Measurements from ENCODE around the gene TBC1D23.
A peak's percentile ranks its signal among the peaks of the same experiment; 100 is the strongest.
"Not testable (repeated sequence)": the region's sequence is repeated elsewhere in the genome, so short reads cannot be mapped to it uniquely, and the experiment has no call there.

Gene TBC1D23

DNA sequence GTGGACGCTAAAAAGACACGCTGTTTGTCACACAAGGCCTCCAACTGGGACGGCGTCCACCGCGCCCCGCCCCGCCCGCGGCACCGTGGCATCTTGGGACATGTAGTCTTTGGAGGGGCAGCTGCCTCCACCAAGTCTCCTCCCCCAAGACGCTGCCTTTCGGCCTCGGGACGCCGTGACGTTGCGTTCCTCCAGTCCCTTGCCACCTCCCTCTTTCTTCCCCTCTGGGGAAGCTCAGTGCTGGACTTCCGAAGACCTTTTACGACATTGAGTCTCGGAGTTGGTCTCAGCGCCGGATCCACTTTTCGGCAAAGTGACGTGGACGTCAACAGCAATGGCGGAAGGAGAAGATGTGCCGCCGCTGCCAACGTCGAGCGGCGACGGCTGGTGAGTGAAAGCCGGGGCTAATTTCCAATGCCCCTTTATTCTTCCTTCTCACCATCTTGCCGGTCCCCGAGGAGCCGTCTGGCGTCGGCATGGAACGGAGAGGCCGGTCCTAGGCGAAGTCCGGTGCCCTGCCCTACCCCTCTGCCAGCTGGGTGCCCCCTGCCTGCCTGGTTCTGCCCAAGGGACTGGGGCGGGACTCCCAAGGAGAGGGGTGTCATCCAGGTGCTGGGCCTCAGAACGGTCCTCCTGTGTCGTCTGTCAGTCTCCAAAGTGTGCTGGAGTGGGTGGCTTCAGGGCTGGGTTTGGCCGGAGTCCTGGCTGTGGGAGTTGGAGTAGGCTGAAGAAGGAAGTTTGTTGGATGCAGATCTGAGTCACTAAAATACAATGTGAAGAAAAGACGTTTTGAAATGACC is at the start of gene TBC1D23:
TSS of gene TBC1D23 (plus strand) at position 308 of the 800 bp plus-strand sequence. CDS start at position 335, 27 bp downstream.
- DNase-seq, result peak; percentile 98

DNA sequence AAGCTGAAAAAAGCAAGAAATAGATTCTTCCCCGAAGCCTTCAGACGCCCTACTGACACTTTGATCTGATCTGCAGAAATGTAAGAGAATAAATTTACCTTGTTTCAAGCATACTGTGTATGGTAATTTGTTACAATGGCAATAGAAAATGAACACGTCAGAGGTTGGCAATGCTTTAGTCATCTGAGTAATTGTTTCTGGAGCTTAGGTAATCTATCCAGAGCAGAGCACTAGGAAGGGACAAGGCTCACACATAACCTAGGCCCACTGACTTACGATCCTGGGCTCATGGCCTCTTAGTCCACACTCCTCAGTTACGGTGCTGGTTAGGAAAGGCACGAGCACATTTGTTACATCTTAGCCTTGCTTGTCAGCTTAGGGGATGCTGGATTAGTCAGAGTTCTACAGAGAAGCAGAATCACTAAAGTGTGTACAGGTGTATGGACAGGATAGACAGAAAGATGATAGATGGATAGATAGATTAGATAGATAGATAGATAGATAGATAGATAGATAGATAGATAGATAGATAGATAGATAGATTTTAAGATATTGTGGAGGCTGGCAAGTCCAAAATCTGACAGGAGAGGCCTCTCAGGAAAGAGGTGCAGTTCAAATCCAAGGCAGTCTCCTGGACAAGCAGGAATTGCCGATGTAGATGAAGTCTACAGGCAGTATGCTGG is 46.8 kb upstream of the TBC1D23 start:
- no peak for DNase-seq

DNA sequence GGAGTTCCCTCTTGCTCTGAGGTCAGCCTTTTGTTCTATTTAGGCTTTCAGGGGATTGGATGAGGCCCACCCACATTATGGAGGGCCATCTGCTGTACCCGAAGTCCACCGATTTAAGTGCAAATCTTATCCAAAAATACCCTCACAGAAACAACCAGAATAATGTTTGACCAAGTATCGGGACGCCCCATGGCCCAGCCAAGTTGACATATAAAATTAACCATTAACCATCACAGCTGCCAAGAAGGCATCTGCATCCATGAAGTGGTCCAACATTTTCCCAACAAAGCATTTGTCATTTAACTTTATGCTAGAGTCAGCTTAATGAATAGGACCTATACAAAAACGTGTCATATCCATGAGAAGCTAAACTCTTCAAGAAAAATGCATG is 46.2 kb upstream of the TBC1D23 start:
- no peak for DNase-seq

DNA sequence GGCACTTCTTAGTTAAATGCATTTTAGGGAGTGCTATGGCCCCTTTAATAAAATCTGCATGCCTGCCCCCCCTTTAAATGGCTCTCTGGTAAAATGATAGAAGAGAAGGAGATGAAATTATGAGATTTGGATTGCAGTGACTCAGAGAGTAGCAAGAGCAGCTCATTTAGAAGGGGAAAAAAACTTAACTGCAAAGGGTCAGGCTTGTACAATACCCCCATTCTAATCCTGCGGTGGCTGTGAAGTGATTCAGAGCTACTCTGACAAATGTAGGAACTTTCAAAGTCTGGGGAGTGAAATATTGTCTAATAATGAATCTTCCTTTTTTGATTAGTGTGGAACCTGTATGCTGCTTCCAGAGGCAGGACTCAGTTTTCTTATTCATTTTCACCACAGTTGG is 44.1 kb upstream of the TBC1D23 start:
- DNase-seq, result no peak

DNA sequence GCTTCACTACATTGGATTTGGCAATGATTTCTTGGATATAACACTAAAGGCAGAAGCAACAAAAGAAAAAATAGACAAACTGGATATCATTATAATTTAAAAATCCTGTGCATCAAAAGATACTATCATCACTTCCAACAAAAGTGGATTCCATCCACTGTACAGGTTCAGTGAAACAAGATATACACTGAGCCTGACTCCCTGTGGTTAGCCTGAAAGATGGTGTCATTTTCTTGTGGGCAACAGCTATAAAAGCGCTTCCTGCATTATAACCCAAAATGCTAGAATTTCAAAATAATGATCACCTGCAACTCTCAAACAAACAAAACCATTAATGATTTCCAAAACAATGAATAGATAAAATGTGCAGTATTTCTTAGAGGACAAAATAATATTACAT is 39.6 kb upstream of the TBC1D23 start:
- DNase-seq, result no peak

DNA sequence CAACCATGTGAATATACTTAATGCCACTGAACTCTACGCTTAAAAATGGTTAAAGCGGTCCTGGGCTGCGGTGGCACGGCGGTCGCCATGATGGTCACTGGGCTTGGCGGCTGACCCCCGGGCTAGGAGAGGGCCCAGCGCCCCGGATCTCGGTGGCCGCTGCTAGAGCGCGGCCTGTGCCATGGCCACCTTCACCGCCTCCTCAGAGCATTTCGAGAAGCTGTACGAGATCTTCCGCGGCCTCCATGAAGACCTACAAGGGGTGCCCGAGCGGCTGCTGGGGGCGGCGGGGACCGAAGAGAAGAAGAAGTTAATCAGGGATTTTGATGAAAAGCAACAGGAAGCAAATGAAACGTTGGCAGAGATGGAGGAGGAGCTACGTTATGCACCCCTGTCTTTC is 35.6 kb upstream of the TBC1D23 start:
- no peak for DNase-seq

DNA sequence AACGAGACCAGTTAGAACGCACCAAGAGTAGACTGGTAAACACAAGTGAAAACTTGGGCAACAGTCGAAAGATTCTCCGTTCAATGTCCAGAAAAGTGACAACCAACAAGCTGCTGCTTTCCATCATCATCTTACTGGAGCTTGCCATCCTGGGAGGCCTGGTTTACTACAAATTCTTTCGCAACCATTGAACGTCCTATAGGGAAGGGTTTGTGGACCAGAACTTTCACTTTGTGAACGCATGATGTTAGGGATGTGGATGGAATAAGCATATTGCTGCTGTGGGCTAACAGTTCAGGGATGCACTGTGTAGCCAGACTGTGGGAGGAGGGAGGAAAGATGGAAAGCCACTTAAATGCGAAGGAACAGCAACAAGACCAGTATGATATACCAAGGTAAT is 34.9 kb upstream of the TBC1D23 start:
- no peak for DNase-seq

DNA sequence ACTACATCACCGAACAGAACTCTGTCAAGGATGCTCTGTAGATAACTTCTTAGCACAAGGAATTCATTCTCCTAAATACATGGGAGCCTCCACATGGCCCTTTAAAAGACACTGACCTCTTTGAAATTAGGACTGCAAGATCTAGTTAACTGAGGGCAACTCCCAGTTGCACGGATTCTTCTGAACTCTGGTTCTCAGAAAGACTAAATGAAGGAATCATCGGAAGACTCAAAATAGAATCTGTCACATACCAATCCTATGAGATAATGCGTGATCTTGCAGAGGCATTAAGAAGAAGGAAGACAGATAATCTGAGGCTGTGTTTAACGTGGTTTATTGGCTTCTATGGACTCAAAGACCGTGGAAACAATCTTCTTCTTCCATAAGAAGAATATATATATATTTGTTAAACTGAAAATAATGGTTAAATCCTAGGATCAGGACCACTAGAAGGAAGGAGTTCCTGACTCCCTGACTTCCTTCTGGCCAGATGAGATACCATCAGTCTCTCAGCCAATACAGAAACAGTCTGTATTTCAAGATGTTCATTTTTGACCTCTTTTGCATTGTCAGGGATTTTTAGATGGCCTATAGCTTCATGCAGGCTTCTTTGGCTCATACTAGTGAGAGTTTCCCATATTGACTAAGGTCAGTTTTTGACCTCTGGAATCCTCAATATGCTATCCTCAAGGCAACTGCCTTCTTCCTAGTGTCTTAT is 33.9 kb upstream of the TBC1D23 start:
- no peak for DNase-seq

DNA sequence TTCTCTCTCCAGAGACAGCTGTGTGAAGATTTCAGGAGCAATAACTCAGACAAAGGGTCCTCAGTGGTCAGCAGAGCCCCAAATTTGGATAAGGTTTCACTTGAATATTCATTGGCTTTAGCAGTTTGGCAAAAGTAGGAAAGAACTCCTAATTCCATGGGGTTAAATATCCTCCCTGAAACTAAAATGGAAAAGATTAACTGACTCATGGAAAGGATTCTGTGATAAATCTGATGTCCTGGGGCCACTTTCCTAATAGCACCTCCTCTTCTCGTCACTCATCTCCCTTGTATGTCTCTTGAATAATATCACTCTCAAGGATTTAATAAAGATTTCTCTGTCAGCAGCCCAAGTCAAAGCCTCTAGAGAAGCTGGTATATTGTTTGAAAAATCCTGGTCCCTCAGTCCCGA is 33.3 kb upstream of the TBC1D23 start:
- DNase-seq, result no peak

DNA sequence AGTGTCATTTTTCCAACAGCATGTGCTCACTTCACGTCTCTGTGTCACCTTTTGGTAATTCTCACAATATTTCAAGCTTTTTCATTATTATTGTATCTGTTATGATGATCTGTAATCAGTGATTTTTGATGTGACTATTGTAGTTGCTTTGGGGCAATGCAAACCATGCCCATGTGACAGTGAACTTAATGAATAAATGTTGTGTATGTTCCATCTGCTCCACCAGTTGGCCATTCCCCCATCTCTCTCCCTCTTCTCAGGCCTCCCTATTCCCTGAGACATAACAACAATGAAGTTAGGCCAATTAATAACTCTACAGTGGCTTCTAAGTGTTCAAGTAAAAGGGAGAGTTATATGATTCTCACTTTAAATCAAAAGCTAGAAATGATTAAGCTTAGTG is 32.5 kb upstream of the TBC1D23 start:
- no peak for DNase-seq

DNA sequence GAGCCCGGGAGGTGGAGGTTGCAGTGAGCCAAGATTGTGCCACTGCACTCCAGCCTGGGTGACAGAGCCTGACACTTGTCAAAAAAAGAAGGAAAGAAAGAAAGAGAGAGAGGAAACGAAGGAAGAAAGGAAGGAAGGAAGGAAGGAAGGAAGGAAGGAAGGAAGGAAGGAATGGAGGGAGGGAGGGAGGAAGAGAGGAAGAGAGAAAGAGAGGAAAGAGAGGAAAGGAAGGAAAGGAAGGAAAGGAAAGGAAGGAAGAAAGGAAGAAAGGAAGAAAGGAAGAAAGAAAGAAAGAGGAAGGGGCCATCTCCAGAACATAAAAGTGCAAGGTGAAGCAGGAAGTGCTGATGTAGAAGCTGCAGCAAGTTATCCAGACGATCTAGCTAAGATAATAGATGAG is 31.6 kb upstream of the TBC1D23 start:
- not testable (repeated sequence) for DNase-seq

DNA sequence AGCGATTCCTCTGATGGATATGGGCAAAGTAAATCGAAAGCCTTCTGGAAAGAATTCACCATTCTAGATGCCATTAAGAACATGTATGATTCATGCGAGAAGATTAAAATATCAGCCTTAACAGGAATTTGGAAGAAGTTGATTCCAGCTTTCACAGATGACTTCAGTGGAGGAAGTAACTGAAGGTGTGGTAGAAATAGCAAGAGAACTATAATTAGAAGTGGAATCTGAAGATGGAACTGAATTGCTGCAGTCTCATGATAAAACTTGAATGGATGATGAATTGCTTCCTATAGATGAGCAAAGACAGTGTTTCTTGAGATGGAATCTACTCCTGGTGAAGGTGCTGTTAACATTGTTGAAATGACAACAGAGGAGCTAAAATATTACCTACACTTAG is 30.1 kb upstream of the TBC1D23 start:
- DNase-seq, result no peak

DNA sequence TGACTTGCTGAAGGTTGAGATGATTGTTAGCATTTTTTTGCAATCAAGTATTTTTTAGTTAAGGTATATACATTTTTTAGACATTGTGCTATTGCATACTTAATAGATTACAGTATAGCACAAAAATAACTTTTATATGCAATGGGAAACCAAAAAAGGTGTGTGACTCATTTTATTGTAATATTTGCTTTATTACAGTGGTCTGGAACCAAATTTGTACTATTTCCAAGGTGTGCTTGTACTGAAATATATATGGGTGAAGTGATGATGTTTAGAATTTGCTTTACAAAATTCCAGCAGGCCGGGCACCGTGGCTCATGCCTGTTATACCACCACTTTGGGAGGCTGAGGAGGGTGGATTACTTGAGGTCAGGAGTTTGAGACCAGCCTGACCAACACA is 29.1 kb upstream of the TBC1D23 start:
- no peak for DNase-seq

DNA sequence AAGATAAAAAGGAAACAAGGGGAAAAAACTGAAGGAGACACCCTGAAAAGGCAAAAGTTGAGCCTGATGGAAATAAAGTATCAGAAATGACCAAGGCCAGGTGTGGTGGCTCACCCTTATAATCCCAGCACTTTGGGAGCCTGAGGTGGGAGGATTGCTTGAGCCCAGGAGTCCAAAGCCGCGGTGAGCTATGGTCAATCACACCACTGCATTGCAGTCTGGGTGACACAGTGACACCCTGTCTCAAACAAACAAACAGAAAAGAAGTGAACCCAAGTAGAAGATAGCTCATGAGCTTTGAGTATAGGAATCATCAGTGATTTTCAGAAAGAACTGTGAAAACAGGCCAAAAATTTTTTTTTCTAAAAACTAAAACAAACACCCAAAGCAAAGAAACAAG is 26.4 kb upstream of the TBC1D23 start:
- DNase-seq, result no peak

DNA sequence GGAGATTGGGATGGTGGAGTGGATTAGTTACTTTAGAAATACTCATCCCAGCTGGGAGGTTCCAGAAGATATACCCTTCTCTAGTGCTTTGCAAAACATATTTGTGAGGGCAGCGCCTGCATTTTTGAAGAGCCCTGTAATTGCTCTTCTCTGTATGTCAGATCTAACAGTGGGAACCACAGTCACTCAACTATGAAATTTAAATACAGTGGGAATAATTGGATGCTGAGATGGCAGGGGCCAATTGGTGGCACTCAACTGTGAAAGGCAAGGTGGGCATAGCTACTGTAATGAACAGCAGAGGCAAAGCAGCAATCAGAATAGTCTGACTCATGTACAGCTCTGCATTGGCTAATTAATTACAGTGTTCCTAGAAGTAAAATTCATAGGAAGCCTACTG is 22.2 kb upstream of the TBC1D23 start:
- DNase-seq, result no peak

DNA sequence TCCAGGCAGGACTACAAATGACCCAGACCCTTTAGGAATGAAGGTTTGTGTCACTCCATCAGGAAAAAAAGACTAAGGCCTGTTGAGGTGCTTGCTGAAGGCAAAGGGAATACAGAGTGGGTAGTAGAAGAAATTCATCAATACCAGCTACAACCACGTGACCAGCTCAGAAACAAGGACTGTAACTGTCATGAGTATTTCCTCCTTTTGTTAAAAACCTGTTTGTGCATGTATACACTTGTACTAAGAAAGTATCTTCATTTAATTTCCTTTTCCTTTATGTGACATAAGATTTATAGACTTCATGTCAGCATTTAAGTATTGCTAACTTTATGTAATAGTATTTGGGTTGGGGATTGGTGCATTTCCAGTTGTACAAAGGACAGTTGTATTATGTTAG is 18.3 kb upstream of the TBC1D23 start:
- not testable (repeated sequence) for DNase-seq

DNA sequence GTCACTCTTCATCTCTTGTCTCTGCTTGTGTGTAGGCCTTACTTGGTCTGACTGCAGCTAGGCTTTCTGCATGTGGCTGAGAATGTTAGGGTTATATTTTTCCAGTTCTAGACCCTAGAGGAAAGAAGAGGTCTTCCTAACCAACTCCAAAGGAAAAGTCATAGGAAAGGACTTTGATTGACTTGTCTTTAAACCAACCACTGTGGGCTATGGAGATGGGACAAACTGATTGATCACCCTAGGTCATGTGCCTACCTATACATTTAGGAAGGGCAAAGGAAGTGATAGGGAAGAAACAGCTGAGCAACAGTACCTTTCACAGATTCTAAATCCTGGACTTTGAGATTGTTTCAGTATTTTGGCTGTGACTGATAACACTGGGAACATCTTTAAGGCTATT is 16.5 kb upstream of the TBC1D23 start:
- DNase-seq, result no peak

DNA sequence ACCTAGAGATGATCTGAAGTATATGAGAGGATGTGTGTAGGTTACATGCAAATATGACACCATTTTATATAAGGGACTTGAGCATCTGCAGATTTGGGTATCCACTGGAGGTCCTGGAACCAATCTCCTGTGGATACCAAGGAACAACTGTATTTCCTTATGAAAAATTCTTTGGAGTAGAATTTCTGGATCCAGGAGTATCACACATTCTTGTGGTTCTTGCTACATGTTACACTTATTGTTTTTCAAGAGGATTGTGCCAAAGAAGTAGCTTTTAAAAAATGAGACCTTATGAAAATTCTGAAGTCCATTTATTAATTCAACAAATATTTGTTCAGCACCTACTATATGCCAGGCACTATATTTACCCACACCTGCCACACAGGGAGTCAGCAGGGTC is 15.7 kb upstream of the TBC1D23 start:
- no peak for DNase-seq

DNA sequence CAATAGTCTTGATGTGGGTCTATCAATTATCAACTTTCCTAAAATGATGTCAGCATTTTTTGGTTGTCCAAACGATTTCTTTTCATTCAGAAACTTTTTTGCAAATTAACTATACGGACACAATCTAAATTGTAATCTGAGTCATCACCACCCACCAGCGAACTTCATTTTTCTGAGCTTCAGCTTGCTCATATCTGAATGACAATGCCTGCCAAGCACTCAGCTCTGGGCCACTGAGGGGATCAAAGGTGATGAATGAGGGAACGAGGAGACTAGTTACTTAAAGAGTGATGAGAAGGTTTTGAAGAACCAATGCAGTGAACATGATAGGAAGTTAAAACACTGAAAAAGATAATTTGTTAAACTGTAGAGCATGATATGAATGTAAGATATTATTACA is 14.9 kb upstream of the TBC1D23 start:
- no peak for DNase-seq

DNA sequence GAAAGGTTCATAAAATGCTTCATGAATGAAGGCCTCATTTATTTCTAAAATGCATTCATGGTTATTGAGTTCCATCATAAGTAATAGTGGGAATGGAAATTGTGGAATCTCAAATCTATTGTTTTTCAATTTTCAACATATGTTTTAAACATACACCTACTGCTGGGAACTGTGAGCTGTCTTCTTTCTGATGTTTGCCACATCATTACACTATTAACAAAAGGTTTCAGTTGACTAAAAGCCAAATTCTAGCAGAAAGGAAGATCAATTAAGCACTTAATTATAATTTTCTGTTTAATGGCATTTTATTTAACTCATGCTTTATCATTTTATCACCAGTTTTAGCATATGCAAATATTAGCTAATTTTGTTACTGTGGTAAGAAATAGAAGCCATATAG is 13.8 kb upstream of the TBC1D23 start:
- DNase-seq, result no peak

DNA sequence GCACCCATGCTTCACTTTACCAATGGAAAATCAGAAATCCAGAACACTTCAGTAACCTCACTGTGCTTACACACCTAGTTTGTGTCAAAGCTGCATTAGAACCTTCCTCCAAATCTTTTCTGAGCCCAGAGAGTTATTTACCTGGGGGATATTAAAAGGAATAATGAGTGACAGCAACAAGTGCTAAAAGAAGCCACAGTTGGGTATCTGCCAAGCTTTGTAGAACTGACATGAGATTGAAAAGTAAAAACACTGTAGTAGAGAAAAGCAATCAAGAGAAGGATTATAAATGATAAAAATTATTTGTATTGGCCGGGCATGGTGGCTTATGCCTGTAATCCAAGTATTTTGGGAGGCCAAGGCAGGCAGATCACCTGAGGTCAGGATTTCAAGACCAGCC is 8.8 kb upstream of the TBC1D23 start:
- no peak for DNase-seq

DNA sequence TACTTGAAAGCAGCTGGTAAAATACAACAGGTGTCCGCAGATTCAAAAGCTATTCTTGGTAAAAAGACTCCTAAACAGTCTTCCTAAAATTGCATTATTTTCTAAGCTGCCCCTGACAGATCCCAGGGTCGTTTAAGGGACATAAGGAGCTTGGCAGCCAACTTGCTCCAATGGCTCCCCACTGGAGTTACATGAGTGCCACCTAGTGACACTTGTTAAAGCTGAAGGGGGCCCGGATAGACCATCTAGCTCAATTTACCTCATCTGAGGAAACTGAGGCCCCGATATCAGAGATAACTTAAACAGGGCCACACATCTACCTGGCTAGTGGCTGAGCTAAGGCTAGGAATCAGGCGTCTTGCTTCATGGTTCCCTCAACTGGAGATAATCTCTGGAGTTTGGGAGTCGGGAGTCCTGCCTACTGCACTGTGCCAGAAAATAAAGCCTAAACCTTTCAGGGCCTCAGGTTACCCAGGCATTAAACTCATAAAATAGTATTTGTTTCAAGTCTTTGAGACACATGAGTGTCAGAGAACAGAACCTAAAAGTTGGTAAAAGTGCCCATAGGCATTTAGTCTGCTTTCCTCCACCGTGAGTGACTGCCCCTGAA is 6.5 kb upstream of the TBC1D23 start:
- DNase-seq, result peak; percentile 50

DNA sequence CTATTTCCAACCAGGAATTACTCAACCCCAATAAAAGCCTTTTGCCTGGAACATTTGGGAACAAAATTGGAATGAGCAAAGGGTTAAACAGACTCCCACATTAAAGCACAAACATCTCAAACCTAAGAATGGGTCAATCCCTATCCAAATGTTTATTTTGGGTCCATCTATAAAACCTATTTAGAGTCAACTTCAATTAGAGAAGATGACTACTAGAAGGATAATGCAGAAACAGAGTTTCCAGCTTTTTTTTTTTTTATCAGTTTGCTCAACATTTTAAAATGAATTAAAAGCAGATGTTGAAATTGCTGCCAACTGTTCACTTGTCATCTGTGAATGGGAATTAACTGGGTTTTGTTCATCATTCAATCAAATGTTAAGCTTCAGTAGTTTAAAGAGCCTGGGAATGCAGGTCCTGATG is 4.1 kb upstream of the TBC1D23 start:
- DNase-seq, result no peak

DNA sequence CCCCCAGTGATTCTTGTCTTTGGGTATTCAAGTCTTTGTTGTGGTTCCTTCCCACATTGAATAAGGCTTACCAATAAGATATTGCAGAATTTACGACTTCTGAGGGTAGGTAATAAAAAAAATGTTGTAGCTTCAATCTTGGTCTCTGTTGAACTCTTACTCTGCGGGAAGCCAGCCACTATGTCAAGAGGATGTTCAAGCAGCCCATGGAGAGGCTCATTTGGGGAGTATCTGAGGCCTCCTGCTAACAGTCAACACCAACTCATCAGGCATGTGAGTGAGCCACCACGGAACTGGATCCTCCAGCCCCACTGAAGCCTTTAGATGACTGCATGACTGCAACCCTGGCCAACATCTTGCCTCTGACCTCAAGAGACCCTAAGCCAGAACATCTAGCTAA is 3.2 kb upstream of the TBC1D23 start:
- DNase-seq, result no peak

All from NCI-H1105 treated with DMSO at 0.1 percent for 48 hours (cell line).